ENCODE measurements around the gene ROR1.

Gene ROR1

DNA sequence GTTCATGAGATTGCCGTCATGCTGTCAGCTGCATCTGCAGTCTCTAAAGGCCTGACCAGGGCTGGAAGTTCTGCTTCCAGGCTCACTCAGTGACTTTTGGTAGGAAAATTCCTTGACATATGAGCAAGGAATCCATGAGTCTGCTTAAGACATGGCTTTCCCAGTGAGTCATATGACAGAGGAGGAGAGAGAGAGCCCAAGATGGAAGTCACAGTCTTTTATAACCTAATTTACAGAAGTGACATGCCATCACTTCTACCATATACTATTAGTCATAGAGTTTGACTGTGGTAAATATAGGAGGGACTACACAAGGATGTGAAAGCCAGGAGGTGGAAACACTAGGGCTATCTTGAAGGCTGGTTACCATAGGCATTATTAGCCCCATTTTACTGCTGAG, 115.2 kb downstream of the ROR1 start:
- DNase-seq, result no peak

DNA sequence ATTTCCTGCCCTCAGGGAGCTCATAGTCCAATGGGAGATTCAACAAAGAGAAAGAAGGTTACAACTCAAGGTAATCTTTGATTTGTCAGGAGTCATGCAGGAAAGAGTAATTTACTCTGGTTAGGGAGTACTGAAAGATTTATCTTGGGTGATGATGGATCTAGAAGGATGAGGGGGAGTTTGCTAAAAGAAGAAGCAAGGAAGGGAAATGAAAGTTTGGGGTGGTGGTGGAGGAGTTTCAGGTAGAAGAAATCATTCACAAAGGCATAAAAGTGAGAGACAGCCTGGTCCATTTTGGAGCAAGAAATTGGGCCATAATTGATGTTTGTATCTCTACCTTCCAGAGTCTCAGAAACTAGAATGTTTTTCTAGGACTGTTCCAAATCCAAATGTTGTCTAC, 116.7 kb downstream of the ROR1 start:
- DNase-seq, result no peak

DNA sequence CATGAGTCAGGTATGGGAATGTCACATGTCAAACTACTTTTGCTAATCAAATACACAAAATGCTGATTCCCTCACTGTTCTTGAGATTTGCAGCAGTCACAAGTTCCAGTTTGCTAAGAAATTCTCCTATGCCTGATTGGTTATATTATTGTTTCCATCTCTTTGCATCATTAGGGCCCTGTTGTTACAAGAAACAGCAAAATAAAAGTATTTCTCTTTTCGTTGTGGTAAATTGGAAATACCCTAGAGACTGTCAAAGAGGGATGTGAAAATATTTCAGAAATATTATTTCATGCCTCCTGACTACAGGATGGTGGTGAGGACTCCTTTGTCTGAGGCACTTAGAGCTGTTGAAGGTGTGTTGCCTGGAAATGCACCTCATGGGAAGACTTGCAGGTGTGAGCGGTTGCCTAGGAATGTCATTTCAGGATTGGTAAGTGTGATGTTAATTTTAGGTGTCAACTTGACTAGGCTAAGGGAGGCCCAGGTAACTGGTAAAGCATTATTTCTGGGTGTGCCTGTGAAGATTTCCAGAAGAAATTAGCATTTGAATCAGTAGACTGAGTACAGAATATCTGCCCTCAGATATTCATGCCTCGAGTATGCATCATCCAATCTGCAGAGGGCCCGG, 117.4 kb downstream of the ROR1 start:
- DNase-seq, result no peak

DNA sequence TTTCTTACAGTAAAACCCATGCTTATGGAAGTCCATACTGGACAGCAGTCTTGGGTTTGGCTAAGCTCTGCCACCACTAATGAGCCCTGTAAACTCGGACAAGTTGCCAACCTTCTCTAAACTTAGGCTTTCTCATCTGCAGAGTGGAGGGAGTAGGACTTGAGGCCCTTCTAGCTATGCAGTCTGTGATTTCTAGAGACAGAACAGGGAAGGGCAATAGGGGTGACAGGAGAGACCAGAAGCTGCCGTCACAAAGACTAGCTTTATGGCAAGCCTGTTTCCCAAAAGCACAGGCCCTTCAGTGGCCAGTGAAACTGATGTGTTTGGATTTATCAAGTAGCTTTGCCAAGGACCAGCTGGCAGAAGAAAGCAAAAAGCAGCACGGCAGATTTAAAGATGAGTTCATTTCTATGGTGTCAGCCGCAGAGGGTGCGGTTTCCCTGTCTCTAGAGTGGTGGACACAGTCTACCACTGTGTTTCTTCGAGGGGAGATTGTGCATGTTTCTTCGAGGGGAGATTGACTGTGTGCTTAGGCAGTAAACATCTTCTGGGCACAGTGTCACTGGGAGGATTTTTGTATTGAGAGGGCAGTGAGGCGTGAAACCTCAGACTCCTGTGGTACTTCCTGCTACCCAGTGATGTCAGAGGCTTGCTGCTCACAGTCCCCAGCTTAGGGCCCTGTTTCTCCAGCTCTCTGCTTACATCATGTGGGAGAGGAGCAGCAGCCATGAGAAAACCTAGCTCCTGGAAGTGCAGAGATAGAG, 119.0 kb downstream of the ROR1 start:
- no peak for DNase-seq

DNA sequence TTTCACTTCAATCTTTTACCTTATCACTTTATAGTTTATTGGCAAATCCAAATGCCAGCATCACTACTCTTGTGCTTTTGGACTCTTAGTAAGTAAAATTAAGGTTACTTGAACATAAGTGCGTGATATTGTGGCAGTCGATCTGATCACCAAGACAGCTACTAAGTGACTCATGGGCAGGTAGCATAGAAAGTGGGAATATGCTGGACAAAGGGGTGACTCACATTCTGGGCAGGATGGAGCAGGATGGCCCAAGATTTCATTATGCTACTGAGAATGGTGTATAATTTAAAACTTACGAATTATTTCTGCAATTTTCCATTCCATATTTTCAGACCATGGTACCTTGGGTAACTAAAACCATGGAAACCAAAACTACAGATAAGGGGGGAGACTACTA, 120.2 kb downstream of the ROR1 start:
- no peak for DNase-seq

DNA sequence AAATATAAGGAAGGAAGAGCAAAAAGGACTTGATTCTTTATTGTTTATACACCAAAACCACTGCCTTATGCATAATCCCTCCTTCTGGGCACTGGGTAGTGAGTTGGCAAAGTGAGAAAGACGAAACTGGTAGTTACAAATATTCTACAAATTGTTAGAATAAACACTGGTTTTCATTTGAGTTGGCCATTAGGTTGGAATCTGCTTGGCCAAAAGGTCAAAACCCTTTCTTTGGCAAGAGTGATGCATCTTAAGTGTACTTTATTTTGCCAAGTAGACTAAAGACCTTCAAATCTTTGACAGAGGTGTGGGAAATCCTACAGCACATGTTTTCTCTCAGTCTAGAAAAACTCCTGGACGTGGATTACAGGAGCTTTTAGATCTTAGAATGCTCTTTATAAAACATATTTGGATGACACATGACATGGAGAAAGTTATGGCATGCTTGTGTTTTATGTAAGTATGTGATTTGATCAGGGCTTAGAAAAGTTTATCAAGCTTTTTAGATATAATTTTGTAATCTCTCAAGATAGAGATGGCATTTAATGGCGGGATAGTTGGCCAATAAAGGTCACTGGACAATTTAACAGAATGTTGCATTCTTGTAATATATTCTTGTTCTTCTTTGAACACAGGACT, 120.9 kb downstream of the ROR1 start:
- DNase-seq, result no peak

DNA sequence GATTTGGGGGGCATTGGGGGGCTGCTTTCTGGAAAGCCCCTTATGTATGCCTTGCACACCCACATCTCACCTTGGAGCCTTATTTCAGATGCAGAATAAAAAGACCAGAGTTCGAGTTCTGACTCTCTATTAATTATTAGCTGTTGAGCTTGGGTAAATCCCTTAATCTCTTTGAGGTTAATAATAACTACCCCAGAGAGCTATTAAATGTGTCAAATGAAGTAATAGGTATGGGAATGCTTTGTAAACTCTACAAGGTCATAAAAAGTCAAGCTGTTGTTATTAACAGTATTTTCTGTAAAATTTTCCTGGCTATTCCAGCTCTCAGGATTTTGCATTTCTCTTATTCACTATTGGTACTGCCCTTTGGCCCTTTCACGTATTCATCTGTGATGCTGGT, 122.9 kb downstream of the ROR1 start:
- no peak for DNase-seq

DNA sequence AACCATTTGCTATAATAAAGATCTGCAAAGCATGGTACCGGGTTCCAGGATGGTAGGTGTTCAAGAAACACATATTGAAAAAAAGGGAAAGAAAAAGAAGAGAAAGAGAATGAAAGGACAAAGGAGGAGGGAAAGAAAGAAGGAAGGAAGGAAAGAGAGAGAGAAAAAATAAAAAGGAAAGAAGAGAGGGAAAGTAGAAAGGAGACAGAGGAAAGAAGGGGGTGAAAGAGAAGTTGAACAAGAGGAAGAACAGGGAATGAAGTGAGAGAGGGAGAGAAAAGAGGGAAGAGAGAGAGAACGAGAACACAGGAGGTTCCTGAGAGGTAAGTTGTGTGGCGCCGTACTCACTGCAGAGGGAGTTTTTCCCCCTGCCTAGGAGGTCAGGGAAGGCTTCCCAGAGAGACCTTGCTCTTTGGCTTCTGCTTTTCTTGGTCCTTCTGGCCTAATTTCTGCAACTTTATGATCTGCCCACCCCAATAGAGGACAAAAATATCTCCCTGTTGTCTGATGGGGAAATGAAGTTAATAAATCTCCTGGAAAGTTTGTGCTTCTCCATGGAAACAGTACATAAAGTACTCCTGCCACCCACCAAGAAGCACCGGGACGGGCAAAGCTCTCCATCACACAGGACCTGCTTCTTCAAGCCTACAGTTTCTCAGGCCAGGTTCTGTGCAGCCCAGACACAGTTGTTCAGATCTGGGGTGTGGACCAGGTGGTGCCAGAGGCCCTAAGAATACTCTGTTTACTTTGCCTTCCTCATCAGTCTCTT, 124.8 kb downstream of the ROR1 start:
- no peak for DNase-seq

DNA sequence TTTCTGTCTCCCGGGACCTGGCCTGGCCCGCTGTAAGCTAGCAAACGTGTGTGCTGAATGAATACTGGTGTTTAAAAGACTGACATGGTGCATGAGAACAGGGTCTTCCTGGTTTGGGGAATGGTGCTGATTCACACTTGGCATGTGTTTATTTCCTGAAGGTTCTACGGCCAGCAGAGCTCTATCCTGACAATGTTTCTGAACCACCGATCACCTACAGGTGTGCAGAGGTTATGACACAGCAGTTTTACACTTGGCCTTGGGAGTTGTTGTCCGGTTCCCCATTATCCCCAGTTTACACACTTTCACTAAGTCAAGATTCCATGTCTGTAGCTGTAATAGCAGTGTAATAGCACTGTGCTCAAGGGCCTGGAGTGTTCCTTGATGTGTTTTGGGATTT, 127.3 kb downstream of the ROR1 start:
- no peak for DNase-seq

DNA sequence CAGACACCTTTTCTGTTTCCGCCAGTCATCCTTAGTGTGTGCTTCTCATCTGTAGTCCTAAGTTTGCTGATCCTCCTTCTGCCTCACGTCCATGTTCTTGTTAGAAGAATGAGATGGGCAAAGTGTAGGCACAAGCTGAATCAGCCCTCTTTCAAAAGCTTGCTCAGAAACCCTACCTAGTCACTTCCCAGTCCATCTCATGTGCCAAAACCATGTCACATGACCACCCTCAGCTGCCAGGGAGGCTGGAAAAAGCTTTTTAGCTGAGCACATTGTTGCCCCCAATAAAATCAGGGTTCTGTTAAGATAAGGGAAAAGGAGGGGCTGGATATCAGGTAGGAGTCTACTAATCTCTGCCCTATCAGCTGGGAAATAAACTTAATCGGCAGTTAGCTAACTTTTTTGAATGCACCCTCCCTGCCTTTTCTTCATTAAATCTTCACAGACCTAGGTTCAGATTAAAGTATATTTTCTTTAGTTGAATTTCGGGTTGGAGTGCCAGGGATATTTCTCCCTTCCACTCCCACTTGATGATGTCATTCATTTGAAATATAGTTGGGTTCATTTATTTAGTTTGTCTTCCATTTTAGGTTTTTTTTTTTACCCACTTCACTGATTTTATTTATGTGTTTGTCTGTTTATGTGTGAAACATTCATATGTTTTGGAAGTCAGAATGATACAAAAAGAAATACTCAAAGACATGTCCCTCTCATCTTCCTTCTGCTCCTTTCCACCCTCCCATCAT, 129.2 kb downstream of the ROR1 start:
- no peak for DNase-seq

DNA sequence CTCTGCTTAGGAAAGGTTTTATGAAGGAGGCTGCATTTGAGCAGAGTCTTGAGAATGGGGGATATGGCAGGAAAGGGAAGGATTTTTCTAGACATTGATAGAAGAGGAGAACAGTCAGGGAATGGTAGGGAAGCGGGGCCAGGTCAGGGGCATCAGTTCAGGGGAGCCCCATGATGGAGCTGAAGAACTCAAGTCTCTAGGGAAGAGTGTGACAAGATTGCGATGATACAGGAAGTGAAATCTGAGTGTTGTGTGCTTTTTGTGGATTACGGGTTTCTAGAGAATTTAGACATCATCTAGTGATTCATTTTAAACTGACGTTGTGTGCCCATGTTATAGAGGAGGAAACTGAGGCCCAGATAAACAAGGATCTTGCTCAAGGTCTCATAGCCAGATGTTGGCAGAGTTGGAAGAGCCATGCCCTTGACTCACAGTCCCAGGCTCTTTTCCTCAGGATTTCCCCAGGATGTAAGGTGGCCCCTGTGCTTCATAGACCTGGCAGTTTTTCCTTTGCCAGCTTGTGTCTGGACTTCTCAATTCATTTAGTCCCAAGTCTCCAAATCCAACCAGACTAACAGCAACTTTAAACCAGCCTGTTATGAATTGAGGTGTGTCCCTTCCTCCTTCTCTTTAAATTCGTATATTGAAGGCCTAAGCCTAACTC, 130.3 kb downstream of the ROR1 start:
- no peak for DNase-seq

DNA sequence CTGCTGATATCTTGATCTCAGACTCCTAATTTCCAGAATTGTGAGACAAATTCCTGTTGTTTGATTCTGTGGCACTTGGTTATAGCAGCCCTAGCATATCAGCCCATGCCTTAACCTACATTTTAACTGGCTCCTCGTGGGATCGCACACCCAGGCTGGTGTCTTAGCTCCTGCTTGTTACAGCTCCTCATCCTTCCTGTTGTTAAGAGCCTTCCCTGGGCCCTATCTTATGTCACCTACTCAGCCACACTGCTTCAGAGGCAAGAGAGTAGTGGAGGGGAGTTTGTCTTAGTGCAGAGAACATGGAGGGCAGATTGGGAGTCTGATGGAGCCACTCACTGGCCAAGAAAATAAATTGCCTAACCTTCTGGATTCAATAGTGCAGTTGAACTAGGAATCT, 131.0 kb downstream of the ROR1 start:
- no peak for DNase-seq

DNA sequence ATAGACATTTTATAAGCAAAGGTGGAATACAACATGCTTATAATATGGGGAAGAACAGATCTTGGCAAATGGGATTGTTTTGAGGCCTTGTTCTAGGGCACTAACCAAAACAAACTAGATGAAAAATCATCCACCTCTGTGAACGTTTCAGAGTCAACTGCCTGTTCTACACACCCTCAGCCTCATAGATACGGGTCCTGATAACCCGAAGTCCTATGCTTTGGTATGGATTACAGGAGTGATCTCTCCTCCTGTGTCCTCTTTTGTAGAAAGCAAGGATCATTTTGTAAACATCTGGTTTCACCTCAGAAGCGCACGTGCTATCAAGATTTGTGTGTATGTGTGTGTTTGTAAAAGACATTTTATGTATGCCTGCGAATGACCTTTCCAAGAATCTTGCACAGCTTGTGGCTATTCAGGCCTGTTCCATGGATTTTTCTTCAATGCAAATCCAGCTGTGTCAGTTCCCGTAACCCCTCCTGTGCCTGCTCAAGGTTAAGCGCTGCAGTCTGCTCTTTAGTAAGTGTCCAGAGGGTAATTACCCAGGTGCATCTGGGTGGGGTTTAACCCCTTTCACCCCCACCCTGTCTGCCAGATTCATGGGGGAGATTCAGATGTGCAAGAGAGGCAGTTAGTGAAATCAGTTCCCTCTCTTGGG, 132.4 kb downstream of the ROR1 start:
- DNase-seq, result no peak

DNA sequence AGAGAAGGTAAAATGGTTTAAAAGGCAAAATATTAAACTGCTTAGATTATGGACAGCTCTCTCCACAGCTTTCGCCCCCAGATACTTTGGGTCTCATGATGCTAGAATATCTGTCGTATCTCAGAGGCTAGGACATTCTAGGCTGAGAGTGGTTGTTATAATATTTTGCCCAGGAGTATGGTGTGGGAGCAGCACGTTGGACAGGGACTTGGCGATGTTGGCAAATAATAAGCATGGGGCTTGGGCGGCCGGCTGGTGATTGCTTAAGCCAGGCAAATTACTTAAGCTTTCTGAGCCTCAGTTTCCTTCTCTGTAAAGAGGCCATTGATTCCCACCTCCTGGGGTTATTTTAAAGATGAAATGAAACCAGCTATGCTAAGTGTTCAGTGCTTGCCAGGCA, 133.2 kb downstream of the ROR1 start:
- no peak for DNase-seq

DNA sequence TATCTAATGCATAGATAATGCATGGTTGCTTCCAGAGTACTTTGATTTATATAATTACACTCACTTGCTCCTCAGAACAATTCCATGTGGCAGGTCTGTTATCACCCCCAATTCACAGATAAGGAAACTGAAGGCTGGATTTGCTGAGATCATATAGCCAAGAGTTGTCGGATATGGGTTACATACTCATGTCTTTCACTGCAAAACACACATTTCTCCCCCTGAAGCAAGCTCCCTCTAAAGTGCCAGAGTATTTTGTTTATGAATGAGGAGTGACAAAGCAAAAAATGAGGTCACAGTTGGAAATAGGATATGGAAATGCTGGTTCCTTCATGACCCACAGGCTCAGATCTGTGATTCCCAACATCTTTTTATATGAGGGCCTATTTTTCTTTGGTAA, 134.2 kb downstream of the ROR1 start:
- DNase-seq, result no peak

DNA sequence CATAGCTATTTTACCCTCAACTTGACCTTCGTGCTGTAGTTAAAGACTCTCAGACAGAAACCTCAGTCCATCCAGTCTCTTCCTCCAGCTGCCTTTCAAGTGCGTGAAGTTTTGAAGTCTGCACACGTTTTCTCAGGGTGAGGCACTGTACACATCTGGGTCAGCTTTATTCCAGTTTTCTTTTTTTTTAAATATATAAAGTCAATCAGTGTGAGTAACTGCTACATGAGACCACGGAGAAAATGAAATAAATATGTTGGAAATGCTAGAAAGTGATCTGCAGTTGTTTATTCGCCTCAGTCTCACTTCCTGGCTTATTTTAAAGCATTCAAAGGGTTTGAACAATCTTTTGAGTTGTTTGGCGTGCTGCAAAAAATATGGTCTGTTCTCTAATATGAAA, 135.7 kb downstream of the ROR1 start:
- no peak for DNase-seq

DNA sequence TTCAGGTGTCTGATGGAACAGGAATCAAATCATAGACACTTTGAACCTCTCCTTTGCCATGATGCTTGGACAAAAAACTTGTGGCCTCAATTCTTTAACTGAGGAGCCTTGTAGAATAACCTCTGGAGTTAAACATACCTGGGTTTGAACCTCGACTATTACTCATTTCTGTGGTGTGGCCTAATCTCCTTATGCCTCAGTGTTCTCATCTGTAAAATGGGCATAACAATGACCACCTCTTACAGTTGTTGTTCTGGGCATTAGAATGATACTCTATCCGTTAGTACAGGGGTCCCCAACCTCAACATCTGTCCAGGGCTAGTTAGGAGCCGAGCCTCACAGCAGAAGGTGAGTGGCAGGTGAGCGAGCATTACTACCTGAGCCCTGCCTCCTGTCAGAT, 137.2 kb downstream of the ROR1 start:
- DNase-seq, result no peak

DNA sequence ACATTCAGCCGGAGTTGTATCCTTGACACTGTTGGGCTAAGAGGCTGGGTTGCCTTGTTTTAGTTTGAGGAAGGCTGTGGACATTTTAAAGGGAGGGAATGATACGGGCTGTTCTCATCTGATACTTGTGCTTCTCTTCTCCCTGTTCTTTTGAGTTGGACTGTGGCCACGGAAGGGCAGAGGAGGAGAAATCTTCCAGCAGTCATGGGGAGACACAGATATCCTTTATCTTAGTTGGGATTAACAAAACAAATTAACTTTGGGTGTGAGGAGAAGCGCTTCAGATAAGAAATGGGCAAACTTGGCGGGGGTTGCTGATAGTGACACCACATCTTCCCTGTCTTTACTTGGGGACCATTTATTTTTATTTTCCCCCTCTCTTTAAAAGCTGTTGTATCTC, 138.8 kb downstream of the ROR1 start:
- DNase-seq, result no peak

DNA sequence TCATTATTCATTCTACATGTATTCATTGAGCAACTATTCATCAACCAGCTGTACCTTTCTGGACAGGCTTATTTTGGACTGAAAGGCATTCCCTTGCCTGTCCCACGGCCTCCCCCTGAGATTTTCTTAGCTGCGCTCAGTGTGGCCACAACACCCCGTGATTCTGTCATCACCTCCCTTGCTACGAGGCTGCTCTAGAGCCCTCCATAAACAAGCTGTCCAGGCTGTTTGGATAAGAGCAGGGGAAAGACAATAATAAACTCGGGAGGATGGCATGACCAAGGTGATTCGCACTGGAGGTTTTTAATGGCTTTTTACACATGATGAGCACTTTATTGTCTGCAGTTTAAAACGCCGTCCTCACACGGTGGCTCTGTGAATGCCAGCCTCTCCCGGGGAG, 139.7 kb downstream of the ROR1 start:
- no peak for DNase-seq

DNA sequence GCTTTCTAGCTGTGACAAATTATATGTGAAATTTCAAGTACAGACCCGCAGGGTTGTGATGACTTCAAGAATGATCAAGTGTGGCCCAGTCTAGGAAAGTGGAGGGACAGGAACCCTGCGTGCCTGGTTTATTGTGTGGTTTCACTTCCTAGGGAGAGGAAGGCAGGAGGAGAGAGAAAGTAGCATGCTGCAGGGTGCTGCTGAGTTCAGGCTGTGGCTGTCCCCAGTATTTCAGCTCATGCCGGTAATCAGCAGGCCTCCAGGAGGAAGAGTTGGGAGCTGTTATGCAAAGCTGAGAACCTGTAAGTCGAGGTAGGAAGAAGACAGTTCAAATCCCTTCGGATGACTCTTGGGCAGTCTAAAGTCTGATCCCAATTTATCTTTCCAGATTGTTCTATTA, 140.4 kb downstream of the ROR1 start:
- no peak for DNase-seq

DNA sequence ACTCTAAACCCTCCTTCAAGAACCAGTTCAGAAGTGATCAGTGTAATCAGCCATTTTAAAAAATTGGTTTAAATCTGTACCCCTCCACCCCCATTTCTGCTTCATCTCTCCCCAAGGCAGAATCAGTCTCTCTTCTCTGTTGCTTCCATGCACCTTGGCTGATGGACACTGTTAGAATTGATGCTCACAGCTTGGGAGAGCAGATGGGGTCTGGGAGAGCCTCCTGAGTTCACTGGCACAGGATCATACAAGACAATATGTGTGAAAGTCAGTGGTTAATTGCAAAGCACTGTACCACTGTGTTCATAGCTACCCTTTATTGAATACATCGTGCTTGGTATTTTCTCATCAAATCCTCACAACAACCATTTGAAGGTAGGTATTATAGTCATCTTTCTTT, 140.9 kb downstream of the ROR1 start:
- DNase-seq, result no peak

DNA sequence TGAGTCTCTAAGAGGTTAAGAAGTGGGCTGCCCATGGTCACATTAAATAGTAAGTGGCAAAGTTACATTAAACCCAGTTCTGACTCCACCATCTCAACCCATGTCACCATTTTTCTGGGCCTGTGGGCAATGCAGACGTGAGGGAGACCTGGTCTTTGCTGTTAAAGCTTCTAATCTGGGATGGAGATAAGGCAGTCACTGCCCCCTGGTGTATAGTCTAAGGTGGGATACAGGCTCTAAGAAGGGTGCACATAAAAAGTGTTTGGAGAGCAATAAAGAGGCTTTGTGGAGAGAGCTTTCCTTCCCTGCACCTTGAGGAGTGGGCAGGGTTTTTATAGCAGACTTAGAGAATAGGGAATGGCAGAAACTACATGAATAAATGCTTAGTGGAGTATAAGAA, 141.3 kb downstream of the ROR1 start:
- no peak for DNase-seq

Measured in activated CD4-positive, CD25-positive, alpha-beta regulatory T cell (primary cell).